IPS-NIHi11 (cell line): ENCODE results near the gene CFC1B.
"Not testable (repeated sequence)": the region's sequence is repeated elsewhere in the genome, so short reads cannot be mapped to it uniquely, and the experiment has no call there.

ENCODE experiments used
- DNase-seq: peaks from one replicate; pipeline ENCODE4 v3.0.0; 2012; ENCODE audit warnings: mixed read lengths, low spot score

Gene CFC1B

GRCh38 chr2:130566165-130566564 lies 45.1 kb downstream of the CFC1B start:
- DNase-seq = not testable (repeated sequence)

- DNase-seq = not testable (repeated sequence)
Measured at GRCh38 chr2:130571929-130572328, 50.9 kb downstream of the CFC1B start.

GRCh38 chr2:130574230-130574629 lies 53.2 kb downstream of the CFC1B start:
- not testable (repeated sequence) for DNase-seq

- DNase-seq = not testable (repeated sequence)
Measured at GRCh38 chr2:130576209-130576784, 55.3 kb downstream of the CFC1B start.

GRCh38 chr2:130577559-130577958 lies 56.5 kb downstream of the CFC1B start:
- DNase-seq = not testable (repeated sequence)
